NCI-H1105 treated with DMSO at 0.1 percent for 48 hours (cell line): ENCODE data around the gene MED16.
A peak's percentile ranks its signal among the peaks of the same experiment; 100 is the strongest.

Source experiments
- DNase-seq: peaks from one replicate; lab custom pipeline; 2025; lab: John Stamatoyannopoulos, UW

Gene MED16

GRCh38 chr19:872266-872951, 20.6 kb downstream of the MED16 start:
- DNase-seq: peak; percentile 65

GRCh38 chr19:871446-872265, 21.3 kb downstream of the MED16 start:
- peak; percentile 30 for DNase-seq

GRCh38 chr19:870963-871401, 22.0 kb downstream of the MED16 start:
- peak; percentile 30 for DNase-seq

GRCh38 chr19:870314-870713, 22.7 kb downstream of the MED16 start:
- DNase-seq: no peak

- no peak for DNase-seq
These were observed 23.5 kb downstream of the MED16 start for GRCh38 chr19:869245-870177.

- DNase-seq: no peak
These were observed 24.3 kb downstream of the MED16 start for GRCh38 chr19:868458-869244.

GRCh38 chr19:867855-868457, 25.0 kb downstream of the MED16 start:
- no peak for DNase-seq

GRCh38 chr19:867301-867793, 25.6 kb downstream of the MED16 start:
- no peak for DNase-seq

GRCh38 chr19:866769-867300, 26.2 kb downstream of the MED16 start:
- DNase-seq: no peak

GRCh38 chr19:863315-863620, 29.7 kb downstream of the MED16 start:
- DNase-seq: no peak

- DNase-seq: no peak
These were observed 30.2 kb downstream of the MED16 start for GRCh38 chr19:862581-863314.

- peak; percentile 31 for DNase-seq
These were observed 31.0 kb downstream of the MED16 start for GRCh38 chr19:861756-862580.

- no peak for DNase-seq
These were observed 31.7 kb downstream of the MED16 start for GRCh38 chr19:861141-861755.

- DNase-seq: no peak
These were observed 33.8 kb downstream of the MED16 start, which contains the start of gene CFD for GRCh38 chr19:858868-859843. CFD (plus strand) TSS chr19:859664; CDS start chr19:859690, 26 bp downstream.

GRCh38 chr19:858284-858683, 34.7 kb downstream of the MED16 start:
- no peak for DNase-seq

GRCh38 chr19:855566-856120, 37.3 kb downstream of the MED16 start:
- DNase-seq: no peak

GRCh38 chr19:855142-855541, 37.8 kb downstream of the MED16 start:
- no peak for DNase-seq
